ENCODE measurements around the gene FBXL7. TPM values are rescaled to one million over a fixed set of nuclear protein-coding genes. Genes with fewer than 3 reads are reported as not detected.

The FBXL7 gene
- total RNA-seq, 1 experiment from 2014 or later, result not detected

DNA sequence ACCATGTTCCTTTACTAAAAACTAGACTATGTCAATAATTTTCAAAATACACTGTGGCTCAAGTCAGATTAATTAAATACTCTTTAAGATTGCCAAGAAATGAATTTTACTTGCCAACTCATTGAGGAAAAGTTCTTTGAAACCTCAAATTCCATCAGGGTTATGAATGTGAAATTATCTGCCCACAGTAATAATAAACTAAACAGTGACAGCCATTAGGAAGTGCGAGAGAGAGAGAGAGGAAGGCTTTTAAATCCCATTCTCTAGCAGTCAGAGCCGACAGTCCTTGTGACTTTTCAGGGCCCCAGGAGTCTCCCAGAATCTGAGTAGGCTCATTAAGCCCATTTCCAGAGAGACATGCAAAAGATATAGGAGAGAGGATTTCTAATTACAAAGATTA, 443.5 kb downstream of the FBXL7 start:
- Histone ChIP-seq H3K4me1 (replicated peaks; ENCODE audit: insufficient read depth) (no peaks in the 10 kb centered on the region), H3K27ac (no peak overlapping the region), H4K20me1 (ENCODE audit: insufficient read depth) (no peaks in the 10 kb centered on the region), H3K27me3 (ENCODE audit: insufficient read depth, low read depth) (no peaks in the 10 kb centered on the region), H3K9me3 (ENCODE audit: insufficient read depth, low read depth) (no peaks in the 10 kb centered on the region), H3F3A (ENCODE audit: insufficient read depth, low read depth) (no peaks in the 10 kb centered on the region), H3K9me2 (ENCODE audit: insufficient read depth) (no peaks in the 10 kb centered on the region; the same call in 1 of the 2 replicates), H3K36me3 (ENCODE audit: low read depth) (no peaks in the 10 kb centered on the region), H2AFZ (no peak overlapping the region), H3K4me2 (no peak overlapping the region), H3K4me3 (no peak overlapping the region), H3K79me2 (ENCODE audit: low read depth) (no peaks in the 10 kb centered on the region)
- BruUV-seq (replicated peaks), result no TSS peak
- intact Hi-C loops (cut with micrococcal nuclease; ENCODE audit: unreplicated experiment), result no loop called here
- no peak for DNase-seq
- CTCF ChIA-PET, result no interaction called here
- POLR2A ChIA-PET (ENCODE audit: unreplicated experiment), result no interaction called here
- TF ChIP-seq, protein P1, sequence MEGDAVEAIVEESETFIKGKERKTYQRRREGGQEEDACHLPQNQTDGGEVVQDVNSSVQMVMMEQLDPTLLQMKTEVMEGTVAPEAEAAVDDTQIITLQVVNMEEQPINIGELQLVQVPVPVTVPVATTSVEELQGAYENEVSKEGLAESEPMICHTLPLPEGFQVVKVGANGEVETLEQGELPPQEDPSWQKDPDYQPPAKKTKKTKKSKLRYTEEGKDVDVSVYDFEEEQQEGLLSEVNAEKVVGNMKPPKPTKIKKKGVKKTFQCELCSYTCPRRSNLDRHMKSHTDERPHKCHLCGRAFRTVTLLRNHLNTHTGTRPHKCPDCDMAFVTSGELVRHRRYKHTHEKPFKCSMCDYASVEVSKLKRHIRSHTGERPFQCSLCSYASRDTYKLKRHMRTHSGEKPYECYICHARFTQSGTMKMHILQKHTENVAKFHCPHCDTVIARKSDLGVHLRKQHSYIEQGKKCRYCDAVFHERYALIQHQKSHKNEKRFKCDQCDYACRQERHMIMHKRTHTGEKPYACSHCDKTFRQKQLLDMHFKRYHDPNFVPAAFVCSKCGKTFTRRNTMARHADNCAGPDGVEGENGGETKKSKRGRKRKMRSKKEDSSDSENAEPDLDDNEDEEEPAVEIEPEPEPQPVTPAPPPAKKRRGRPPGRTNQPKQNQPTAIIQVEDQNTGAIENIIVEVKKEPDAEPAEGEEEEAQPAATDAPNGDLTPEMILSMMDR (conservative IDR thresholded peaks at IDR 0.05), result no peak
- no peak for TF ChIP-seq EZH2 (IDR thresholded peaks at IDR 0.05; ENCODE audit: low read depth)

DNA sequence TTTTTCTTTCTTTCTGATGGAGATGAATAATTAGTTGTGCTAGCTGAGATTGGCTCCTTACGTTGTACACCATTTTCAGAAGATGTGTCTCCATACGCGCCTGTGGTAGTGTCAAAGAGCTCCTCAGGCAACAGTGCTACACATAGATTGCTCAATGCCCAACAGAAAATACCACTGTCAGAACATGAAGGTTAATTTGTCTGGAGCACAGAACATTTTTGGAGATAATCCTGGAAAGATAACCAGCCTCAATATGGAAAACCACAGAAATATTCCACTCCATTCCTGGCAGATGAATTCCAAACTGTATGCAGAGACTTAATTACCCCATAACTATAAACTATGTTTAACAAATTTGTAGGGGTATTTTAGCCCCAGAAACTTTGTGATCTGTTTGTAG, 446.0 kb downstream of the FBXL7 start:
- H4K20me1 ChIP-seq (ENCODE audit: insufficient read depth), result no peaks in the 10 kb centered on the region
- H2AFZ ChIP-seq, result no peak overlapping the region
- intact Hi-C loops (cut with micrococcal nuclease; ENCODE audit: unreplicated experiment), result no loop called here
- H3K4me3 ChIP-seq, result no peak overlapping the region
- no peaks in the 10 kb centered on the region for H3K4me1 ChIP-seq (replicated peaks; ENCODE audit: insufficient read depth)
- CTCF ChIA-PET, result no interaction called here
- no peaks in the 10 kb centered on the region; the same call in 1 of the 2 replicates for H3K9me2 ChIP-seq (ENCODE audit: insufficient read depth)
- POLR2A ChIA-PET (ENCODE audit: unreplicated experiment), result no interaction called here
- H3K36me3 ChIP-seq (ENCODE audit: low read depth), result no peaks in the 10 kb centered on the region
- H3K4me2 ChIP-seq, result no peak overlapping the region
- no peaks in the 10 kb centered on the region for H3K27me3 ChIP-seq (ENCODE audit: insufficient read depth, low read depth)
- no peak for DNase-seq
- no peaks in the 10 kb centered on the region for H3K79me2 ChIP-seq (ENCODE audit: low read depth)
- no peak for TF ChIP-seq EZH2 (IDR thresholded peaks at IDR 0.05; ENCODE audit: low read depth)
- no TSS peak for BruUV-seq (replicated peaks)
- H3F3A ChIP-seq (ENCODE audit: insufficient read depth, low read depth), result no peaks in the 10 kb centered on the region
- H3K27ac ChIP-seq, result no peak overlapping the region
- no peaks in the 10 kb centered on the region for H3K9me3 ChIP-seq (ENCODE audit: insufficient read depth, low read depth)

DNA sequence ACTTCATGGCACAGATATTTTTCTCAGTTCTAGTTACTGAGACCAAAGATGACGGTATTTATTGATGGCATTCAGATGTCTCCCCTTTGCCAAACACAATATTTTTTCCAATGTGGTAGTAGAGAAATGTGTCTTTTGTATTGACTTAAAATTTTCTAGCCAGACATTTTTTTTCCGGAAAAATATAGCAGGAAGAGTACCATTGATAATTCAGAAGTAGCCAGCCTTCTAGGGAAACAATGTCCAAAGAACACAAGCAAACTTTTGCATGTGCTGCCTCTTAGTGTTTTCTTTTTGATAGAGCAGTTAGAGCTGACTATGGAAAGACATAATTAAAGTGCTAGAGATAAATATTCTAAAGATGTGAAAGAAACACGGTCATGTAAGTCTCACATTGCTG, 448.2 kb downstream of the FBXL7 start:
- no peak overlapping the region for H3K4me3 ChIP-seq
- H2AFZ ChIP-seq, result no peak overlapping the region
- no peaks in the 10 kb centered on the region for H3K27me3 ChIP-seq (ENCODE audit: insufficient read depth, low read depth)
- H3F3A ChIP-seq (ENCODE audit: insufficient read depth, low read depth), result no peaks in the 10 kb centered on the region
- CTCF ChIA-PET, result no interaction called here
- H3K9me3 ChIP-seq (ENCODE audit: insufficient read depth, low read depth), result no peaks in the 10 kb centered on the region
- BruUV-seq (replicated peaks), result no TSS peak
- H3K4me2 ChIP-seq, result no peak overlapping the region
- H4K20me1 ChIP-seq (ENCODE audit: insufficient read depth), result no peaks in the 10 kb centered on the region
- H3K79me2 ChIP-seq (ENCODE audit: low read depth), result no peaks in the 10 kb centered on the region
- H3K36me3 ChIP-seq (ENCODE audit: low read depth), result no peaks in the 10 kb centered on the region
- H3K9me2 ChIP-seq (ENCODE audit: insufficient read depth), result no peaks in the 10 kb centered on the region; the same call in 1 of the 2 replicates
- no peak for DNase-seq
- TF ChIP-seq, protein P1 (conservative IDR thresholded peaks at IDR 0.05), result no peak
- TF ChIP-seq EZH2 (IDR thresholded peaks at IDR 0.05; ENCODE audit: low read depth), result no peak
- no peak overlapping the region for H3K27ac ChIP-seq
- no peaks in the 10 kb centered on the region for H3K4me1 ChIP-seq (replicated peaks; ENCODE audit: insufficient read depth)
- intact Hi-C loops (cut with micrococcal nuclease; ENCODE audit: unreplicated experiment), result no loop called here
- POLR2A ChIA-PET (ENCODE audit: unreplicated experiment), result no interaction called here

DNA sequence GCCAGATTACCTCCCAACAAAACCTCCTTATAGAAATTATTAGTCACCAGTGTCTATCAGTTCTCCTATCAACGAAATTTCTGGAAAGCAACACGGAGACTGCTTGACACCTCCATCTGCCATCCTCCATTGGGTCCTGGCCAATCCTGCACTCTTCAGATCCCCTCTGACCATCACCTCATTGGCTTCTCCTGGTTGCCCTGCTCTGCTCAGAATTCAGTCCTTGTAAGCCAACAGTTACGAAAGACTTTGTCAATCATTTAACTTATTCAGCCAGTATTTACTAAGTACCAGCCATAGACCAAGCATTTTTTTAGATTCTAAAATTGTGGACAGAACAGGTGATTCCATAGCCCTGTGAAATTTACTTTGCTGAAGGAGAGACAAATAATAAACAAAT, 451.1 kb downstream of the FBXL7 start:
- H4K20me1 ChIP-seq (ENCODE audit: insufficient read depth), result no peaks in the 10 kb centered on the region
- DNase-seq, result no peak
- intact Hi-C loops (cut with micrococcal nuclease; ENCODE audit: unreplicated experiment), result no loop called here
- peaks cover 6% of the 10 kb centered on the region; the same call in 1 of the 2 replicates for H3K27me3 ChIP-seq (ENCODE audit: insufficient read depth, low read depth)
- no peaks in the 10 kb centered on the region for H3K4me1 ChIP-seq (replicated peaks; ENCODE audit: insufficient read depth)
- H3K4me3 ChIP-seq, result no peak overlapping the region
- POLR2A ChIA-PET (ENCODE audit: unreplicated experiment), result no interaction called here
- TF ChIP-seq, protein P1 (conservative IDR thresholded peaks at IDR 0.05), result no peak
- no peak for TF ChIP-seq EZH2 (IDR thresholded peaks at IDR 0.05; ENCODE audit: low read depth)
- H2AFZ ChIP-seq, result no peak overlapping the region
- no peaks in the 10 kb centered on the region for H3F3A ChIP-seq (ENCODE audit: insufficient read depth, low read depth)
- no peak overlapping the region for H3K4me2 ChIP-seq
- H3K36me3 ChIP-seq (ENCODE audit: low read depth), result no peaks in the 10 kb centered on the region
- no peaks in the 10 kb centered on the region for H3K9me3 ChIP-seq (ENCODE audit: insufficient read depth, low read depth)
- H3K27ac ChIP-seq, result no peak overlapping the region
- CTCF ChIA-PET, result no interaction called here
- H3K9me2 ChIP-seq (ENCODE audit: insufficient read depth), result no peaks in the 10 kb centered on the region
- H3K79me2 ChIP-seq (ENCODE audit: low read depth), result no peaks in the 10 kb centered on the region
- BruUV-seq (replicated peaks), result no TSS peak
